Epithelial cell of esophagus (primary cell): ENCODE results near the gene IL1R2.

Experiments used
- DNase-seq: peaks from one replicate; pipeline ENCODE4 v3.0.0; 2010; ENCODE audit warnings: low read depth
- H3K4me3 ChIP-seq: 2 replicates; pipeline ENCODE4 v1.5.1; 2011; ENCODE audit warnings: mild to moderate bottlenecking, low read length, control low read depth
- CTCF ChIP-seq: IDR thresholded peaks from 2 replicates; pipeline ENCODE4 v1.5.1; 2011; ENCODE audit warnings: low read depth, mild to moderate bottlenecking, low read length, control low read depth, inconsistent platforms; ENCODE audit not compliant: insufficient read depth; ENCODE audit errors: missing control alignments

The IL1R2 gene

GRCh38 chr2:102046135-102046986 is 54.6 kb downstream of the IL1R2 start:
- no peak overlapping the region for H3K4me3 ChIP-seq
- no peak for DNase-seq
- no peak for TF ChIP-seq CTCF

GRCh38 chr2:102048465-102048864 is 56.7 kb downstream of the IL1R2 start:
- TF ChIP-seq CTCF, result no peak
- no peak for DNase-seq
- no peak overlapping the region for H3K4me3 ChIP-seq

- H3K4me3 ChIP-seq, result no peak overlapping the region
- no peak for DNase-seq
- TF ChIP-seq CTCF, result no peak
Measured at GRCh38 chr2:102049756-102050443, 58.1 kb downstream of the IL1R2 start.

- TF ChIP-seq CTCF, result no peak
- no peak overlapping the region for H3K4me3 ChIP-seq
- DNase-seq, result no peak
Measured at GRCh38 chr2:102050854-102051391, 59.2 kb downstream of the IL1R2 start.

- TF ChIP-seq CTCF, result no peak
- no peak for DNase-seq
- H3K4me3 ChIP-seq, result no peak overlapping the region
Measured at GRCh38 chr2:102051692-102052277, 60.0 kb downstream of the IL1R2 start.

- DNase-seq, result no peak
- no peak for TF ChIP-seq CTCF
- no peak overlapping the region for H3K4me3 ChIP-seq
Measured at GRCh38 chr2:102052365-102052764, 60.6 kb downstream of the IL1R2 start.
